NCI-H2107 treated with DMSO at 0.1 percent for 48 hours (cell line): ENCODE data around the gene PRKD1.

ENCODE experiments used
- DNase-seq: peaks from one replicate; lab custom pipeline; 2025; ENCODE audit not compliant: unreplicated experiment; lab: John Stamatoyannopoulos, UW

PRKD1 gene

GRCh38 chr14:29536886-29537511, 390.6 kb downstream of the PRKD1 start:
- peak; percentile 58 for DNase-seq

- peak; percentile 61 for DNase-seq
Observed at GRCh38 chr14:29529418-29529817, 398.2 kb downstream of the PRKD1 start.

- peak; percentile 93 for DNase-seq
Observed at GRCh38 chr14:29528889-29529288, 398.8 kb downstream of the PRKD1 start.

GRCh38 chr14:29527286-29527685, 400.4 kb downstream of the PRKD1 start:
- DNase-seq: no peak
